SK-N-MC (cell line): ENCODE data around the gene MIPEP.

ENCODE experiments used
- DNase-seq: peaks from one replicate; pipeline ENCODE4 v3.0.0-alpha.2; 2011; ENCODE audit warnings: low read depth, low spot score
- H3K27ac ChIP-seq: fragments of 200-600 bp; sonication (generic); 2 replicates; pipeline ENCODE4 v1.5.1; 2016; ENCODE audit warnings: mixed run types
- H3K36me3 ChIP-seq: fragments of 200-600 bp; sonication (generic); 2 replicates; pipeline ENCODE4 v1.6.1; 2017; ENCODE audit warnings: antibody characterized with exemption, low read length, mixed read lengths; ENCODE audit not compliant: insufficient read depth
- H3K4me3 ChIP-seq: fragments of 200-600 bp; sonication (generic); 2 replicates; pipeline ENCODE4 v1.5.1; 2016
- H3K9ac ChIP-seq: fragments of 200-600 bp; sonication (generic); 2 replicates; pipeline ENCODE4 v1.8.0; 2017; ENCODE audit warnings: mixed run types, mixed read lengths; ENCODE audit not compliant: insufficient read length
- H3K9me3 ChIP-seq: fragments of 200-600 bp; sonication (generic); 2 replicates; pipeline ENCODE4 v1.6.1; 2017; ENCODE audit warnings: low read depth, mild to moderate bottlenecking, antibody characterized with exemption, low read length, moderate library complexity, mixed read lengths
- EZH2 ChIP-seq: fragments of 200-600 bp; sonication (generic); IDR thresholded peaks from one replicate; pipeline ENCODE4 v1.6.1; 2017; ENCODE audit warnings: antibody characterized with exemption
- FOXP2 ChIP-seq: optimal IDR thresholded peaks from 2 replicates; pipeline ENCODE3; 2011; ENCODE audit warnings: mild to moderate bottlenecking, moderate library complexity; ENCODE audit not compliant: insufficient read depth; ENCODE audit errors: extremely low read length, control extremely low read depth
- POLR2AphosphoS5 ChIP-seq: IDR thresholded peaks from 2 replicates; pipeline ENCODE4 v1.6.1; 2012; ENCODE audit warnings: mild to moderate bottlenecking, low read depth, low read length, borderline replicate concordance

MIPEP gene

DNA sequence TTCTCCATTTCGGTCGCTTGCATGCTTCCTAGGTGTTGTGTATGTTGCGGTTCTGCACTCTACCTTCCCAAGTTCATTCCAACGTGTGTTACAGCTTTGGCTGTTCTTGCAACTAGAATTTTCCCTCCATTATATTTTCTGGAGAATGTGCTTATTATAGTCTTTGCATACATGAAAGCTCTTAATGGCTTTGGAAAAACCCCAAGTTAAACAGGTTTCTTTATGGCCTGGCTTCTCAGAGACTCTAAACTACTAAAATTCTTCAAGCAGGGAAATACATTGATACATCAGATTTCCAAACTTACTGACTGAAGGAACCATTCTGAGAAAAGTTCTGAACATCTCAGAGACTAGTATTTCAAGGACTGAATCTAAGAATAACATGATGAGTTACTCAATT lies 11.9 kb downstream of the MIPEP start:
- no peaks in the 10 kb centered on the region for H3K9me3 ChIP-seq
- H3K36me3 ChIP-seq = no peaks in the 10 kb centered on the region; the same call in 1 of the 2 replicates
- TF ChIP-seq FOXP2 (no peak), EZH2 (no peak), POLR2AphosphoS5 (no peak)

DNA sequence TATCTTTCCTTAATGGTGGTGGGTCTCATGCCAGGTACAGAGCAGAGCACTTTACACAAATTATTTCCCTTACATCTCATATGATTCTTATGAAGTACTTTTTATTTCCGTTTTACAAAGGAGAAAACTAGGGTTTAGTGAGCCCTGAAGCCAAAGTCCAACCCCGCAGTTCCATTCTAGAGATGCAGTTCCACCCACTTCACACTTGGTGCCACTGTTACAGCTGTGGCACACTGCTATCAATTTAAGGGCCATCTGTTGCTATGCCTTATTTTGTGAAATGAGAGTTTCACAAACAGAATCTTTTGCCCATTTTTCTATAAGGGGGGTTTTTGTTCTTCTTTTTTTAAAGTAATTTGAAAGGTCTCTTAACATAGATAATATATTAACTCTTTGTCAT lies 12.9 kb downstream of the MIPEP start:
- no peaks in the 10 kb centered on the region for H3K9me3 ChIP-seq
- no peaks in the 10 kb centered on the region; the same call in 1 of the 2 replicates for H3K36me3 ChIP-seq
- H3K27ac ChIP-seq = no peak overlapping the region
- no peak overlapping the region for H3K9ac ChIP-seq
- no peak for DNase-seq
- no peak overlapping the region for H3K4me3 ChIP-seq
- no peak for TF ChIP-seq EZH2
- TF ChIP-seq FOXP2 = no peak

More for the DNA sequence above, 11.9 kb downstream of the MIPEP start:
- no peak overlapping the region for H3K9ac ChIP-seq
- DNase-seq = no peak
- H3K4me3 ChIP-seq = no peak overlapping the region
- no peak overlapping the region for H3K27ac ChIP-seq

- Histone ChIP-seq H3K4me3 (no peak overlapping the region), H3K27ac (no peak overlapping the region), H3K9me3 (no peaks in the 10 kb centered on the region), H3K36me3 (no peaks in the 10 kb centered on the region), H3K9ac (no peak overlapping the region)
- TF ChIP-seq FOXP2 = no peak
- TF ChIP-seq POLR2AphosphoS5 = no peak
- no peak for TF ChIP-seq EZH2
- no peak for DNase-seq
Measured at GRCh38 chr13:23871616-23872220, 17.5 kb downstream of the MIPEP start.

GRCh38 chr13:23870356-23871140 lies 18.7 kb downstream of the MIPEP start:
- H3K36me3 ChIP-seq = no peaks in the 10 kb centered on the region
- no peak for DNase-seq
- no peak overlapping the region for H3K27ac ChIP-seq
- no peak overlapping the region for H3K9ac ChIP-seq
- H3K9me3 ChIP-seq = no peaks in the 10 kb centered on the region
- H3K4me3 ChIP-seq = no peak overlapping the region
- no peak for TF ChIP-seq EZH2
- no peak for TF ChIP-seq POLR2AphosphoS5

DNA sequence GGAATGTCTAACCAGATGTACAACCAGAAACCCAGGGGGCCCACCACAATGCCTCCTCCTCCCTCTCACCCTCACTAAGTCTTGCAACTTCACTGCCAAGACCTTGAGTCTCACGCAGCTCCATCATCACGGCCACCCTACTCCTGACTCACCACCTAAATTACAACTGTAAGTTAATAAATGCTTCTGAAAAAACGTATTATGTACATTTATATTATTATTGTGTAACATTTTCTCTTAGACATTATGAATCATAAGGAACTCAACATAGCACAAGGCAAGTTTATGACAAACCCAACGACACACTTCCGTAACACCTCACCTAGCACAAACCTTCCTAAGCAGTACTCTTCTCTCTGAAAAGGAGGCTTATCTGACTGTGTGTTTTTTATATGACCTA lies 20.7 kb downstream of the MIPEP start:
- no peak overlapping the region for H3K27ac ChIP-seq
- H3K9ac ChIP-seq = no peak overlapping the region
- TF ChIP-seq POLR2AphosphoS5 = no peak
- no peak for TF ChIP-seq FOXP2
- no peak for TF ChIP-seq EZH2
- no peak overlapping the region for H3K4me3 ChIP-seq
- no peaks in the 10 kb centered on the region for H3K36me3 ChIP-seq
- no peaks in the 10 kb centered on the region for H3K9me3 ChIP-seq
- DNase-seq = no peak

DNA sequence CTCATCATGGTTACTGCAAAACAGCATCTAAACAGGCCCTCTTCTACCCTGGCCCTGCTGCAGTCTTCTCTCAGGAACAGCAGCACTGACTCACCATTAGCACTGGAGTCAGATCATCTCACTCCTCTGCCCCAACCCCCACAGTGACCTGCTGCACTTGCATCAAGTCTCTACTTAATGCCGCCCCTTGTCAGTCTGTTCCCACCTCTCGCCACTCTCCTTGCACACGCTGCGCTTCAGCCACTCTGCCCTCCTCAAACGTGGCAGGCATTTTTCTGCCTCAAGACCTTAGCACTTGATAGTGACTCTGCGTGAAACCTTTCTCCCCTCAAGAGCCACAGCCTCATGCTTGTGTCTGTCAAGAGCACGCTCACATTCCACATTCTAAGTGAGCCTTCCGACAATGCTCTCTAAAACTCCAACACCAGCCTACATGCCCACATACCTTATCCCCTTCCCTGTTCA lies 22.1 kb downstream of the MIPEP start:
- Histone ChIP-seq H3K27ac (no peak overlapping the region), H3K9ac (no peak overlapping the region), H3K4me3 (no peak overlapping the region), H3K9me3 (no peaks in the 10 kb centered on the region), H3K36me3 (no peaks in the 10 kb centered on the region)
- no peak for DNase-seq
- TF ChIP-seq POLR2AphosphoS5 (no peak), FOXP2 (no peak), EZH2 (no peak)

- Histone ChIP-seq H3K9ac (no peak overlapping the region), H3K9me3 (no peaks in the 10 kb centered on the region), H3K27ac (no peak overlapping the region), H3K4me3 (no peak overlapping the region), H3K36me3 (no peaks in the 10 kb centered on the region)
- DNase-seq = no peak
- no peak for TF ChIP-seq POLR2AphosphoS5
- no peak for TF ChIP-seq FOXP2
- TF ChIP-seq EZH2 = no peak
Measured at GRCh38 chr13:23866420-23867026, 22.7 kb downstream of the MIPEP start.

- Histone ChIP-seq H3K9ac (no peak overlapping the region), H3K36me3 (no peaks in the 10 kb centered on the region), H3K27ac (no peak overlapping the region), H3K4me3 (no peak overlapping the region), H3K9me3 (no peaks in the 10 kb centered on the region)
- TF ChIP-seq EZH2 = no peak
- TF ChIP-seq FOXP2 = no peak
- no peak for TF ChIP-seq POLR2AphosphoS5
- no peak for DNase-seq
Measured at GRCh38 chr13:23865906-23866305, 23.3 kb downstream of the MIPEP start.
